ENCODE data around the gene CELA3B.
"Not testable (repeated sequence)": the region's sequence is repeated elsewhere in the genome, so short reads cannot be mapped to it uniquely, and the experiment has no call there.

CELA3B gene

DNA sequence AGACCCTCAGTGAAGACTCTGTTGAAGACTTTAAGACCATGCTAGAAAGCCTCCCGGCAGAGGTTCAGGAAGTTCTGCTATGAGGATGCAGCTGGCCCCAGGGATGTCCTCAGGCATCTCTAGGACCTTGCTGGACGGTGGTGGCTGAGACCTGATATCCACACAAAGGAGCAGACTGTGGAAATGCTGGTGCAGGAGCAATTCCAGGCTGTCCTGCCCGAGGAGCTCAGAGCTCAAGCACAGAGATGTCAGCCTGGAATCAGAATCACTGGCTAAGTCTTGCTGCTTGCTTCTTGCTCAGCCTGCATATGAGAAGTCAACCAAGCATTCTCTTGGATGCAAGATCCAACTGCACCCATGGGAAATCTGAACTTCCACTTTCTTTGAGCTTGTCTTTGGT is 53.7 kb downstream of the CELA3B start:
- peaks cover 10% of the 10 kb centered on the region for H3K36me3 Mint-ChIP-seq (ENCODE audit: low read depth)
- H3K4me1 Mint-ChIP-seq (ENCODE audit: low read depth), result peaks cover 65% of the 10 kb centered on the region
- H3K27ac Mint-ChIP-seq, result no peak overlapping the region
- H3K9me3 Mint-ChIP-seq, result no peaks in the 10 kb centered on the region
- H3K4me3 Mint-ChIP-seq, result no peak overlapping the region
- H3K27me3 Mint-ChIP-seq, result no peaks in the 10 kb centered on the region
- DNase-seq, result no peak

DNA sequence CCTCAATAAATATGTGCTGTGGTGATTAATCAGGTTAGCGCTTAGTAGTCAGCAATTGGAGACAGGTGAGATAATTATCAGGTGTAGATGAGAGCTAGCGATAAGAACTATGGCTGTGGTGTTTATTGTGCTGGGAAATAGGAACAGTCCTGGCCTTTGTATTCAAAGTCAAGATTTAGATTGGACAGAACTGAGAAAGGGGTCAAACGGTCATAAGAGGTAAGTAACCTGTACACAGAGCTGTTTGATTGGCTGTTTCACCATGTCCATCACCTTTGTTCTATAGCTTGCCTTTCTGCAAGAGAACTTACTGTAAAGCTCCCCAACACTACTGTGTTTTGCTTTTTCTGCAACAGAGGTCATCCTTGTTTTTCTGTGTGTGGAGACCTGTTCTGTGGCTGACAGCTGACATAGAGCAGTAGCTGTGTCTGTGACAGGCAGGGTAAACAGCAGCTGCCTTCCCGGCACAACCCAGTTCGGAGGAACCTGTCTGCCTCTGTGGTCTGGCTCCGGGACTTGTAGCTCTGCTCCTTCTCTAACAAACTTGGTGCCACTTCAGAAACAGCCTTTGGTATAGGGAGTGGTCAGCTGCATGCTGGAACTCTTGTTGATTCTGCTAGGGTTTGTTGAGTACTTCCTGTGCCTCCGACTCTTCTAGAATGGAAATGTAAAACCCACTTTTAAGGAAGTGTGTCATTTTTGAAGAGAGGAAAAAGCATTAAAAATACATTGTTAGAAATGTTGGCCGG is 54.6 kb downstream of the CELA3B start:
- DNase-seq, result peak; percentile 53
- H3K27ac Mint-ChIP-seq, result peak overlapping the region; percentile 81
- H3K9me3 Mint-ChIP-seq, result no peaks in the 10 kb centered on the region
- peak overlapping the region; percentile 53 for H3K4me3 Mint-ChIP-seq
- H3K27me3 Mint-ChIP-seq, result no peaks in the 10 kb centered on the region
- peaks cover 59% of the 10 kb centered on the region for H3K4me1 Mint-ChIP-seq (ENCODE audit: low read depth)
- H3K36me3 Mint-ChIP-seq (ENCODE audit: low read depth), result peaks cover 5% of the 10 kb centered on the region

DNA sequence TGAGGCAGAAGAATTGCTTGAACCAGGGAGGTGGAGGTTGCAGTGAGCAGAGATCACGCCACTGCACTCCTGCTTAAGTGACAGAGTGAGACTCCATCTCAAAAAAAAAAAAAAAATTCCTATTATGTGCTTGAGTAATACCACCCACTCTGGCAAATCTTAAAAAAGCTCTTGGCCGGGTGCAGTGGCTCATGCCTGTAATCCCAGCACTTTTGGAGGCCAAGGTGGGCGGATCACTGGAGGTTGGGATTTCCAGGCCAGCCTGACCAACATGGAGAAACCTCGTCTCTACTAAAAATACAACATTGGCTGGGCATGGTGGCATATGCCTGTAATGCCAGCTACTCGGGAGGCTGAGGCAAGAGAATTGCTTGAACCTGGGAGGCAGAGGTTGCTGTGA is 58.0 kb downstream of the CELA3B start:
- H3K27ac Mint-ChIP-seq; DNase-seq; H3K27me3 Mint-ChIP-seq; H3K4me3 Mint-ChIP-seq; H3K9me3 Mint-ChIP-seq; H3K36me3 Mint-ChIP-seq (ENCODE audit: low read depth): not testable (repeated sequence)
- H3K4me1 Mint-ChIP-seq (ENCODE audit: low read depth), result peaks cover 55% of the 10 kb centered on the region

DNA sequence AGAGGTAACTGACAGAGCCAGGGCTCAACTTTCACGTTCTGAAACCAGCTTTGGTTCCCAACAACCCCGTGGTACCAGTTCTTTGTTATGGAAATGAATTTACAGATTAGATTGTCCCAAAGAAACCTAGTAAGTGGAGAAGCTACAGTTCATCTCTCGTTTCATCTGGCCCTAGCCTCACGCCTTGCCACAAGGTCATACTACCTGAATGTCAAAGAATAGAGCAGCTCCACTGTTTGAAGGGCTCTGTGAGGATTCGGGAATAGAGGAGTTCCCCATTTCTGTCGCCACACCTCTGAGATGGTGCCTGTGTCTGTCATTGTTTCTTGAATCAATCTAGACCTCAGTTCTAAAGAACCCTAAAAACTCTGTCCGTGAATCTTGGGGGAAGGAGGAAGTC is 60.7 kb downstream of the CELA3B start:
- no peaks in the 10 kb centered on the region for H3K36me3 Mint-ChIP-seq (ENCODE audit: low read depth)
- DNase-seq, result no peak
- H3K27ac Mint-ChIP-seq, result peak overlapping the region; percentile 14
- H3K4me1 Mint-ChIP-seq (ENCODE audit: low read depth), result peaks cover 48% of the 10 kb centered on the region
- no peaks in the 10 kb centered on the region for H3K9me3 Mint-ChIP-seq
- no peak overlapping the region for H3K4me3 Mint-ChIP-seq
- H3K27me3 Mint-ChIP-seq, result no peaks in the 10 kb centered on the region

DNA sequence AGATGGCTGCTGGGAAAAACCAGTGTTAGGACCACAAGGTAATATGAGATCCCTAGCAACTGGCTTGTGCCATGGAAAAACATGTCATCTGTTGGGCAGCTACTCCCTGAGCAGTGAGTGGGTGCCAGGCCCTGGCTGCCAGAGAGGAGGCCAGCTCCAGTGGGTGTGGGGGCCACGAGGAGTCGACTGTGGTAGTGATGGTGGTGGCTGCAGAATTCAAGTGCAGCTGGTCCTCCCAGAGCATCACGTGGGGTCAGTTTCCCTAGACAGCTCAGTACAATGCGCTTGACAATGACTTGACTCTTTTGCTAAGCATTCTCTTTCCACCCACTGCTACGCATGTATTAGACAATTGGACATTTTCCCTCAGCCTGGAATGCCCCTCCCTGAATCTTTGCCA is 61.2 kb downstream of the CELA3B start:
- no peak overlapping the region for H3K4me3 Mint-ChIP-seq
- no peak for DNase-seq
- no peaks in the 10 kb centered on the region for H3K27me3 Mint-ChIP-seq
- H3K27ac Mint-ChIP-seq, result no peak overlapping the region
- no peaks in the 10 kb centered on the region for H3K9me3 Mint-ChIP-seq
- peaks cover 48% of the 10 kb centered on the region for H3K4me1 Mint-ChIP-seq (ENCODE audit: low read depth)
- H3K36me3 Mint-ChIP-seq (ENCODE audit: low read depth), result no peaks in the 10 kb centered on the region
